GM19023 (cell line): Measurements from ENCODE around the gene TICAM2.
"Not testable (repeated sequence)": the region's sequence is repeated elsewhere in the genome, so short reads cannot be mapped to it uniquely, and the experiment has no call there.

Source experiments
- ATAC-seq: cut with Tn5 transposase; IDR thresholded peaks from one replicate; pipeline ENCODE4 v1.9.1; 2021; ENCODE audit warnings: mild to moderate bottlenecking, moderate library complexity; ENCODE audit not compliant: unreplicated experiment

TICAM2 gene, protein sequence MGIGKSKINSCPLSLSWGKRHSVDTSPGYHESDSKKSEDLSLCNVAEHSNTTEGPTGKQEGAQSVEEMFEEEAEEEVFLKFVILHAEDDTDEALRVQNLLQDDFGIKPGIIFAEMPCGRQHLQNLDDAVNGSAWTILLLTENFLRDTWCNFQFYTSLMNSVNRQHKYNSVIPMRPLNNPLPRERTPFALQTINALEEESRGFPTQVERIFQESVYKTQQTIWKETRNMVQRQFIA

DNA sequence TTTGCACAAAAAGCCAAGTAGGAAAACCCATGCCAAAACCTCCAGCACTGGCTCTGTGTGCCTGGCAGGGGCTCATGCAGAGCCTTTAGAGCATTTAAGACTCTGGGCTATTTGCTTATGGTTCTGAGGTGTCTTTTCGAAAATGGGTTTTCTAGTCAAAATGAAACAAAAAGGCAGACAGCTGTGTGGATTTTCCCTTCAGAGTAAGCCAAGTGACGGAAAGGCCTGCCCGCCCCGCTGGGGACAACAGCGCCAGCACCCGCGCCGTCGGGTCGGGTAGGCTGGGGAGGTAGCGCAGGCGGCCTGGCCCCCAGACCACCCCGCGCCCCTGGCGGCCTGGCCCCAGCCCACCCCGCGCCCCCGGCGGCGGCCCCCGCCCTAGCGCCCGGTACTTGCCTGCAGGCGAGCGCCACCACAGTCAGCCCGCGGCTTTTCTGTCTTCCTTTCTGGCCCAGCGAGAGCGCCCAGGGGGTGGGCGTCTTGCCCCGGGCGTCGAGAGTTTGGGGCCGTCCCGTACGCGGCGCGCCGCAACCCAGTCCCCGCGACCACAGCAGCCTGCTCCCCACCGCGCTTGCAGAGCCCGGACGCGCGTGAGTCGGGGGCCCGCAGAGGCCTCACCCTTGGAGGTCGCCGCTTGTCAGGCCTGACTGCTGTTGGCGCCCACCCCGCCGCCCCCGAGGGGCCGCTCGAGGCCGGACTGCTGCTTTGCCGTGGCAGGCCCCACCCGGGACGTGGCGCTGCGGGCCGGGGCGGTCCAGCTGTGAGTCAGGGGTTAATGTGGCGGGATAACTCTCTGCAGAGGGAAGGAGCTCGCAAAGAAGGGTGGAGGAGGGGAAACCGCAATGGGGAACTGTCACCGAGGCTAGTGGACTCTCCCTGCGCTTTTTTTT lies at the start of gene TICAM2:
TSS of gene TICAM2 (minus strand) at position 779 of the 890 bp plus-strand sequence. CDS start 21,223 bp downstream, outside the sequence.
- ATAC-seq: peak; percentile 78

DNA sequence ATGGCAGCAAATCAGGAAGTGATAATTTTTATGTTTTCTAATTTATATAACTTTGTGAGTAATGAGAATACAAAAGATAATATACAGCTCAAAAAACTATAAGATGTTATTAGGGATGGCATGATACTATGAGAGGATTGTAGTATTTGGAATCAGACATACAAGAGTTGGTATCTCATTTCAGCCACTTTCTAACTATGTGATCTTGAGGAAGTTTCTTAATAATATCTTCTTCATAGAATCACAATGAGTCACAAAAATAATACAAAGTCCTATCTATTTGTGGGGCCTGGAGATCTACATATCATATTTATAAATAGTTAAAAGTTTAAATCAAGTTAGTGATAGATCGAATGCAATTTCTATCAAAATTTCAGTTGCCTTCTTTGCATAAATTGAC lies 47.3 kb upstream of the TICAM2 start:
- ATAC-seq: no peak

GRCh38 chr5:115648056-115648455 lies 45.8 kb upstream of the TICAM2 start:
- no peak for ATAC-seq

- ATAC-seq: not testable (repeated sequence)
Measured at GRCh38 chr5:115645386-115645785, 43.1 kb upstream of the TICAM2 start.

DNA sequence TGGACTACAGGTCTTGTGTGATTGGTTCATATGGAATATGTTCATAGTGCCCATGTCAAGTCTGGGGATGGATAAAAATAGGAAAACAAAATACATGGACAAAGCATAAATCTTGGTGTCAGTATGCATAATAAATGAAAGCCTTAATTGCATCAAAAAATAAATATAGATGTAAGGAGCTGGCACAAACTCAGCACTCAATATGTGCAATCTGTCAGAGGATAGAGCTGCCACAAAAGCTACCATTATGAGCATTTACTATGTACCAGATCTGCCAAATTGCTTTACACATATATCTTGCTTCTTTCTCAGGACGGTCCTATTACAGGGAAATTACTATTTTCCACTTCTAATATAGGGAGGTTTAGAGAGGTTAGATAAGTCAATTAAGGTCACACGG lies 41.8 kb upstream of the TICAM2 start:
- ATAC-seq: no peak

- no peak for ATAC-seq
Measured at GRCh38 chr5:115641948-115642347, 39.7 kb upstream of the TICAM2 start.

- ATAC-seq: no peak
Measured at GRCh38 chr5:115640274-115640673, 38.0 kb upstream of the TICAM2 start.

GRCh38 chr5:115639377-115639776 lies 37.1 kb upstream of the TICAM2 start:
- no peak for ATAC-seq

DNA sequence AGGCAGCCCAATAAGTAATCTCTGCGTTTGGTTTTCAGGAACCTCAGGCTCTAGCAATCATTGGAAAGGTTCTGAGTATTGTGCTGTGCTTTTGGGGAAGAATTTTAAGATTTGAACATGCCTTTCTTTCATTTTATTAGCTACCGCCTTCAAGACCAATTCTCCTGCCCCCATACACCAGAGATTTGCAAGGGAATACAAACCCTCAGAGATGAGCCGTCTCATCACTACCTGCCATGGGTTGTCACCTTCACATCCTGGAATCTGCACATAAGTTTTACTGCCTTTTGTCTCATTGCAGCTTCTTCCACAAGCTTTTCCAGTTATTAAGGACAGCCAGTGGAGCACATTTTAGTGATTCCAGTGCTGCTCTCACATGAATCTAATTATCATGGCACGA lies 35.2 kb upstream of the TICAM2 start:
- ATAC-seq: no peak

- ATAC-seq: no peak
Measured at GRCh38 chr5:115636008-115636407, 33.7 kb upstream of the TICAM2 start.

GRCh38 chr5:115634343-115635132 lies 32.3 kb upstream of the TICAM2 start:
- peak; percentile 76 for ATAC-seq

DNA sequence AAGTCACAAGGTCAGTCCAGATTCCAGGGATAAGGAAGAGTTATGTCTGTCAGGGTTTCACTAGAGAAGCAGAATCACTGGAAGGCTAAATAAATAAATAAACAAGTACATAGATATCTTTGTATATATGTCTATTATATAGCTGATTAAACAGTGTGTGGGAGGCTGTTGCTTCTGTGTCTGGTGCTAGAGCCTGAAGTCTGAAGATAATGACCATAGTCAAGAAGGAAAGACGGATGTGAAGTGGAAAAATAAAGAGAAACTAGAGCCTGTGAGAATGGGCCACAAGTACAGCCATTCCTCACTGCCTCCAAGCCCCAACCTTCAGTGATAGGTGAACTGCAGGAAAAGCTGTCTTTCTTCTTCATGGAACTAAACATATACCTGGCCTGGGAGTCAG lies 27.6 kb upstream of the TICAM2 start:
- no peak for ATAC-seq

DNA sequence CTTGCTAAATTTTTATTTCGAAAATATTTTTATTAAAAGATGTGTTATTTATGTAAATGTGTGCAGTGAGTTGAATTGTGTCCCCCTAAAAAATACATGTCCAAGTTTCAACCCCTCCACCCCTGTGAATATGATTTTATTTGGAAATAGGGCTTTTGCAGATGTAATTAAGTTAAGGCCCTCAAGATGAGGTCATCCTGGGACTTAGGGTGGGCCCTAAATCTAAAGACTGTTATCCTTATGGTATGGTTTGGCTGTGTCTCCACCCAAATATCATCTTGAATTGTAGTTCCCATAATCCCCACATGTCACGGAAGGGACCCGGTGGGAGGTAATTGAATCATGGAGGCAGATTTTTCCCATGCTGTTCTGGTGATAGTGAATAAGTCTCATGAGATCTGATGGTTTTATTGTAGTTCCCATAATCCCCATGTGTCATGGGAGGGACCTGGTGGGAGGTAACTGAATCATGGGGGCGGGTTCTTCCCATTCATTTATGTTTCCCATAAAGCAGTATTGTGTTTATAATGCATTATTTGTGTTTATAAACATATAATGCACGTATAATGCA lies 25.1 kb upstream of the TICAM2 start:
- no peak for ATAC-seq

- peak; percentile 25 for ATAC-seq
Measured at GRCh38 chr5:115626445-115626823, 24.2 kb upstream of the TICAM2 start.

- ATAC-seq: peak; percentile 91
Measured at GRCh38 chr5:115625579-115626444, 23.5 kb upstream of the TICAM2 start, which contains the start of gene TMED7. TMED7 (minus strand) TSS chr5:115626036; CDS start chr5:115625792, 244 bp downstream.

GRCh38 chr5:115624994-115625393 lies 22.7 kb upstream of the TICAM2 start:
- no peak for ATAC-seq

GRCh38 chr5:115623658-115624057 lies 21.4 kb upstream of the TICAM2 start:
- no peak for ATAC-seq

DNA sequence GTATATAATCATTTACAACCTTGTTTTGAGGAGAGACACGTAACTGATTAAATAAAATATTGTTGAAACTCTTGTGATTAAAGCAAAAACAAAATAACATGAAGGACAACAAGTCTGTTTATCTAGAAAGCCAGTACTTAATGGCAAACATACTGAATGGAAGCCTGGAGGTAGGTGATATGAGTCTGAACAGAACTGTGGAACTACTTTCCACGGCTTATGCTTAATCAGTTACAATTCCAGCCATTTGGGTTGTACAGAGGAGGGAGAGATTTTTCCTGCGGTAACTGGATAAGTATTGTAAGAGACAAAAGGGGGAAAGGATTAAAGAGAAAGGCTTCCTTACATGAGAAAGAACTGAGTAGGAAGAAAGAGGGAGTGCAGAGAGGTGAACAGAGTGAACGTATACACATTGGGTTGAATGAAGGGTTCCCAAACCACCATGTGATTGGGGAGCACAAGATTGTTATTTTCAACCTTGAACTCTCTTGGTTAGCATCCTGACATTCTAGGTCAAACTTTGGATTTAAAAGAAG lies 19.2 kb upstream of the TICAM2 start:
- ATAC-seq: no peak

DNA sequence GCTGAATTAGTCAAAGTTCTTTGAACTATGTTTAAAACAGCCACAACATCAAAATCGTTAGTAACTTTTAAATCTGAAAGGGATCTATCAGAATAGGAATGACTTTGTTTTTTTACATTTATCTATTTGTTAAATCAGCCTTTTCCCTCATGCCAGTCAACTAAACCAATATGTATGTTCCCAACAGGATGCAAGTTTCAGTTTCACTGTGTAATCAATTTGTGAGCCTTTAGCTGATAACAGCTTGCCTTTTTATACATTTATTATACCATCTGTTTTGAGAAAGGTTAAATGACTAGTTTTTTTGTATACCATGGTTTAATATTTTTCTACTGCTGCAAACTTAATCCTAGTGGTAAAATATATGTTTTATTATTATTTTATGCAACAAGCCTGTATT lies 14.6 kb upstream of the TICAM2 start:
- ATAC-seq: no peak

DNA sequence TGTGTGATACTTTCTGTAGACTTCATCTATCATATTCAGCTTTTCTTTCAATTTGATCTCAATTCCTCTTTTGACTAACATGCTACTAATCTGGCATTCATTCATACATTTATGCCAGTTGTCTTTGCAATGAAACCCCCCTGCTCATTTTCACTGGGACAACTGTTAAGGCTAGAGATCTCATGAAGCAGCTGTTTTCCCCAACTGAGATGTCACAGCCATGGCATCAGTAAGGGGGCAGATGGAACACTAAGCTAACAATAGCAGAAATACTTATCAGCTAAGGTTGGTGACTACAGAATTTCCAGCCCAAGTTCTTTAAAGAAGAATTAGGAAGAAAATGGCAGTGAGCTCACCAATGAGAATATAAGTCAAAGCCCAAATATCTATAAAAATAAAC lies 14.2 kb upstream of the TICAM2 start:
- no peak for ATAC-seq
